GM12878 (cell line): ENCODE data around the gene POLR1A. TPM values are rescaled to one million over a fixed set of nuclear protein-coding genes. Genes with fewer than 3 reads are reported as not detected.

ENCODE experiments used
- CEBPZ ChIP-seq: fragments of 150-350 bp; IDR thresholded peaks from 2 replicates; pipeline ENCODE4 v1.6.1; 2016; ENCODE audit warnings: low read depth, low read length
- CHD1 ChIP-seq: IDR thresholded peaks from 2 replicates; pipeline ENCODE4 v1.6.1; 2012; ENCODE audit warnings: low read depth, low read length, improper control_type of control experiment
- CHD2 ChIP-seq: IDR thresholded peaks from 2 replicates; pipeline ENCODE4 v1.6.1; 2011; ENCODE audit warnings: low read depth, low read length, improper control_type of control experiment, borderline replicate concordance
- CREB1 ChIP-seq: IDR thresholded peaks from 2 replicates; pipeline ENCODE4 v1.6.1; 2012; ENCODE audit warnings: low read depth, mild to moderate bottlenecking, inconsistent platforms
- CUX1 ChIP-seq: IDR thresholded peaks from 2 replicates; pipeline ENCODE4 v1.6.1; 2012; ENCODE audit warnings: improper control_type of control experiment, low read depth, low read length; ENCODE audit not compliant: insufficient replicate concordance
- FOS ChIP-seq: IDR thresholded peaks from 3 replicates; pipeline ENCODE4 v1.6.1; 2011; ENCODE audit warnings: borderline replicate concordance; ENCODE audit not compliant: insufficient read length; ENCODE audit errors: extremely low read depth
- GATAD2B ChIP-seq: fragments of 450-650 bp; conservative IDR thresholded peaks from 2 replicates; pipeline ENCODE4 v1.6.1; 2017; ENCODE audit warnings: low read depth, mild to moderate bottlenecking, moderate library complexity
- HDAC6 ChIP-seq: fragments of 200-600 bp; sonication (generic); IDR thresholded peaks from one replicate; pipeline ENCODE4 v1.8.0; 2017; ENCODE audit warnings: antibody characterized with exemption; ENCODE audit not compliant: unreplicated experiment
- LARP7 ChIP-seq: fragments of 450-650 bp; IDR thresholded peaks from 2 replicates; pipeline ENCODE4 v1.6.1; 2017; ENCODE audit warnings: mild to moderate bottlenecking
- MLLT1 ChIP-seq: fragments of 450-650 bp; IDR thresholded peaks from 2 replicates; pipeline ENCODE4 v1.6.1; 2016; ENCODE audit warnings: mild to moderate bottlenecking
- NFIC ChIP-seq: IDR thresholded peaks from 2 replicates; pipeline ENCODE4 v1.6.1; 2012; ENCODE audit warnings: low read depth, mild to moderate bottlenecking, inconsistent platforms, low read length, moderate library complexity
- NR2C1 ChIP-seq: fragments of 450-650 bp; IDR thresholded peaks from 2 replicates; pipeline ENCODE4 v1.6.1; 2017; ENCODE audit warnings: antibody characterized with exemption, mild to moderate bottlenecking, moderate library complexity
- POLR2AphosphoS5 ChIP-seq: IDR thresholded peaks from 2 replicates; pipeline ENCODE4 v1.6.1; 2011; ENCODE audit warnings: mild to moderate bottlenecking, low read length, inconsistent platforms
- RELA ChIP-seq: fragments of 450-650 bp; IDR thresholded peaks from 2 replicates; pipeline ENCODE4 v1.8.0; 2014; ENCODE audit warnings: borderline replicate concordance; ENCODE audit not compliant: partially characterized antibody
- TAF1 ChIP-seq: IDR thresholded peaks from 2 replicates; pipeline ENCODE4 v1.6.1; 2011; ENCODE audit warnings: mild to moderate bottlenecking, low read depth, low read length, borderline replicate concordance
- TBL1XR1 ChIP-seq: IDR thresholded peaks from 2 replicates; pipeline ENCODE4 v1.6.1; 2012; ENCODE audit warnings: low read depth, low read length, improper control_type of control experiment
- YBX1 ChIP-seq: fragments of 450-650 bp; IDR thresholded peaks from 2 replicates; pipeline ENCODE4 v1.6.1; 2016; ENCODE audit warnings: antibody characterized with exemption
- ZSCAN29 ChIP-seq: fragments of 450-650 bp; IDR thresholded peaks from 2 replicates; pipeline ENCODE4 v1.6.1; 2017; ENCODE audit warnings: mild to moderate bottlenecking, moderate library complexity
- polyA plus RNA-seq, 11 experiments: library from polyadenylated mRNA; depleted of rRNA in 4 of 11; unstranded in 6 of 11; stranded (reverse) in 5 of 11; fragments of >200 nt; fragmentation: Nextera tagmentation in 4 of 11; fragmentation: Illumina TruSeq in 1 of 11; extraction: Ambion mirVana in 4 of 11; extraction: Trizol in 1 of 11; gene quantifications; 1 replicate in 1 of 11; 2 replicates in 10 of 11; pipeline versions ENCODE4 v1.2.1 to v1.2.3, GENCODE V29; 2011 to 2016; ENCODE audit warnings: inconsistent platforms in 2 of 11, missing spikeins in 2 of 11, low read depth in 1 of 11
- total RNA-seq, 4 experiments: library from RNA; depleted of rRNA in 3 of 4; stranded (reverse); fragments of >200 nt in 3 of 4; fragmentation: Illumina TruSeq in 1 of 4; extraction: Trizol in 1 of 4; gene quantifications; 2 replicates each; pipeline versions ENCODE4 v1.2.1 to v1.2.3, GENCODE V29; 2013 to 2021

POLR1A gene
- total and polyA plus RNA-seq, 10 of the 15 experiments (the other 5 are each of a cell fraction or from before 2014, with no cell fraction given): 2.1 to 53.9 (median 17.8) TPM

- TF ChIP-seq CUX1: no peak
- no peak for TF ChIP-seq FOS
- TF ChIP-seq NFIC: no peak
- TF ChIP-seq CHD1: no peak
- no peak for TF ChIP-seq GATAD2B
- no peak for TF ChIP-seq ZSCAN29
- peak; percentile 13 for TF ChIP-seq MLLT1
- peak; percentile 60; the same call in 1 of the 2 replicates for TF ChIP-seq LARP7
- 0 out of 2 replicates have a peak, but pooled peaks have one; percentile 2 for TF ChIP-seq NR2C1
- no peak for TF ChIP-seq TBL1XR1
- TF ChIP-seq YBX1: no peak
- no peak for TF ChIP-seq CREB1
- no peak for TF ChIP-seq RELA
- TF ChIP-seq CEBPZ: no peak
- TF ChIP-seq TAF1: no peak; the same call in 1 of the 2 replicates
- no peak for TF ChIP-seq HDAC6
- peak; percentile 78; the same call in 1 of the 2 replicates for TF ChIP-seq POLR2AphosphoS5
- TF ChIP-seq CHD2: no peak
Measured at GRCh38 chr2:86105252-86105968, at the start of gene POLR1A (continued).
